NB4 (cell line): ENCODE measurements around the gene TRPM5.

Source experiments
- DNase-seq: peaks from one replicate; pipeline ENCODE4 v3.0.0; 2010; ENCODE audit warnings: low read depth
- H3K4me3 ChIP-seq: one replicate; pipeline ENCODE4 v1.5.1; 2011; ENCODE audit warnings: mild to moderate bottlenecking, low read depth, low read length, moderate library complexity
- MYC ChIP-seq: IDR thresholded peaks from 2 replicates; pipeline ENCODE4 v1.6.1; 2011; ENCODE audit warnings: low read depth, low read length
- POLR2A ChIP-seq: IDR thresholded peaks from 2 replicates; pipeline ENCODE4 v1.6.1; 2011; ENCODE audit warnings: mild to moderate bottlenecking; ENCODE audit not compliant: insufficient read length; ENCODE audit errors: extremely low read depth
- TF ChIP-seq, protein P1 (sequence below): IDR thresholded peaks from 2 replicates; pipeline ENCODE4 v1.6.1; 2011; ENCODE audit warnings: low read depth, low read length
- TF ChIP-seq, protein P2 (sequence below): IDR thresholded peaks from one replicate; pipeline ENCODE4 v1.5.1; 2012; ENCODE audit warnings: low read depth, low read length

The TRPM5 gene

DNA sequence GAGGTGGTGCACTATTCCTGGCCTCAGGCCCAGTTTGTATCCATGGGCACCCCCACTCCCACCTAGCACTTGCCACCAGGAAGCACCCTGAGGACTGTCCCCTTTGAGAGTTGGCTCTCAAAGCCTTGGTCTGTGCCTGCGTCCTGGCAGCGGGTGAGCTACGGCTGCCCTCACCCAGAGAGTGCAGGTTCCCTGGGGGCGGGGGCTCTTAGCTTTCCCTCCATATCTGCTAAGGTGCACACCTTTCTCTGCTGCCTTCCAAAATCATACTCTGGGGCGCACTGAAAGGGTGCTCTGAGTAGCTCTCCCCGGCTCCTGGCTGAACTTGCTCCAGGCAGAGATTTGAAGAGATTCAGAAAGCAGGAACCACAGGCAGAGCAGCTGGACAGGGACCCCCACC is 7.6 kb upstream of the TRPM5 start:
- TF ChIP-seq, protein P1, sequence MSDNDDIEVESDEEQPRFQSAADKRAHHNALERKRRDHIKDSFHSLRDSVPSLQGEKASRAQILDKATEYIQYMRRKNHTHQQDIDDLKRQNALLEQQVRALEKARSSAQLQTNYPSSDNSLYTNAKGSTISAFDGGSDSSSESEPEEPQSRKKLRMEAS, result no peak
- TF ChIP-seq, protein P2, sequence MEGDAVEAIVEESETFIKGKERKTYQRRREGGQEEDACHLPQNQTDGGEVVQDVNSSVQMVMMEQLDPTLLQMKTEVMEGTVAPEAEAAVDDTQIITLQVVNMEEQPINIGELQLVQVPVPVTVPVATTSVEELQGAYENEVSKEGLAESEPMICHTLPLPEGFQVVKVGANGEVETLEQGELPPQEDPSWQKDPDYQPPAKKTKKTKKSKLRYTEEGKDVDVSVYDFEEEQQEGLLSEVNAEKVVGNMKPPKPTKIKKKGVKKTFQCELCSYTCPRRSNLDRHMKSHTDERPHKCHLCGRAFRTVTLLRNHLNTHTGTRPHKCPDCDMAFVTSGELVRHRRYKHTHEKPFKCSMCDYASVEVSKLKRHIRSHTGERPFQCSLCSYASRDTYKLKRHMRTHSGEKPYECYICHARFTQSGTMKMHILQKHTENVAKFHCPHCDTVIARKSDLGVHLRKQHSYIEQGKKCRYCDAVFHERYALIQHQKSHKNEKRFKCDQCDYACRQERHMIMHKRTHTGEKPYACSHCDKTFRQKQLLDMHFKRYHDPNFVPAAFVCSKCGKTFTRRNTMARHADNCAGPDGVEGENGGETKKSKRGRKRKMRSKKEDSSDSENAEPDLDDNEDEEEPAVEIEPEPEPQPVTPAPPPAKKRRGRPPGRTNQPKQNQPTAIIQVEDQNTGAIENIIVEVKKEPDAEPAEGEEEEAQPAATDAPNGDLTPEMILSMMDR, result no peak
- H3K4me3 ChIP-seq, result no peak overlapping the region
- no peak for DNase-seq

DNA sequence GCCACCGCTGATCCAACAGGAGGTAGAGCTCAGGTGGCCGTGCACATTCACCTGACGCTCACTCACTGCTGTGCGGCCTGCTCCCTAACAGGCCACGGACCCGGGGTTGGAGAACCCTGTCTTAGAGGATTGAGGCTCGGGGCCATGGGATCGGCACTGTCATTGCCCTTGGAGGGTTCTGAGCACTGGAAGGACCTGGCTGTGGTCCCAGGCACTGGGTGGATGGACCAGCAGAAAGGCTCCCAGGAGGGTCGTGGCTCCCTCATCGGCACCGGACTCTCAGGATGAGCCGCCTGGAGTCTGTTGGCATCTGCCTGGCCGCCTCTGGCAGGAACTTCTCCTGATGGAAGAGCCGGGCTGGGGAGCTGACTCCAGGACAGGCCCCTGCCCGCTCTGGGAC is 7.0 kb upstream of the TRPM5 start:
- TF ChIP-seq, protein P1, result no peak
- no peak for TF ChIP-seq MYC
- TF ChIP-seq, protein P2, result no peak
- no peak for TF ChIP-seq POLR2A
- no peak for DNase-seq
- no peak overlapping the region for H3K4me3 ChIP-seq

DNA sequence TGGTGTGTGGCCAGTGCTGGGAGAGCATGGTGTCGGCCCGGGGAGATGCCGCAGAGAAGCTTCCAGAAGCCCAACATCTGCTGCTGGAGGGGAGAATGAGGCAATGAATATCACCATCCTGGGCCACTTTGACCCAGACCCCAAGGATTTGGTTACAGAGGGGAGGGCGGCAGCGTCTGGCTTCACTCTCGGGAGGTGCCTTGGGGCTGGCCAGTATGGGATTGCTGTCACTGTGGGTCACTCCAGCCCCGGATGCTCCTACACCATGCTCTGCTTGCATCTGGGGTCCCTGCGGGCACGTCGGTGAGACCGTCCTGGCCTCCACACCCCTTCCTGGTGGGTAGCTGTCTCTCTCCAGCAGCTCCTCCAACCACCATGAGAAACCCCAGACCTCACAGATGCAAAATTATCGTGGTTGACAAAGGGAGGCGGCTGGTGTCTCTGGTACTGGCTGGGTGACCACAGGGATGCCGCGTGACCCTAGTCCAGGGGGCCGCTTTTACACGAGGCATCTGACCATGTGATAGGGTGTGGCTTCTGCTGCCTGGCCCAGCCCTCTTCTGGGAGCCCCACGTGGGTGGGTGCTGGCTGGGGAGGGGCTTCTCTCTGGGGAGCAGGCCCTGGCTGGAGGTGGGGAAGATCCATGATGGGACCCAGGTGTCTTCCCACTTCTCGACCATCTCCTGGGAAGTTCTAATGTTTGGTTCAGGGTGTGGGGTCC is 6.2 kb upstream of the TRPM5 start:
- no peak for DNase-seq
- H3K4me3 ChIP-seq, result no peak overlapping the region
- TF ChIP-seq, protein P2, result no peak
- no peak for TF ChIP-seq MYC
- TF ChIP-seq, protein P1, result no peak
- no peak for TF ChIP-seq POLR2A

DNA sequence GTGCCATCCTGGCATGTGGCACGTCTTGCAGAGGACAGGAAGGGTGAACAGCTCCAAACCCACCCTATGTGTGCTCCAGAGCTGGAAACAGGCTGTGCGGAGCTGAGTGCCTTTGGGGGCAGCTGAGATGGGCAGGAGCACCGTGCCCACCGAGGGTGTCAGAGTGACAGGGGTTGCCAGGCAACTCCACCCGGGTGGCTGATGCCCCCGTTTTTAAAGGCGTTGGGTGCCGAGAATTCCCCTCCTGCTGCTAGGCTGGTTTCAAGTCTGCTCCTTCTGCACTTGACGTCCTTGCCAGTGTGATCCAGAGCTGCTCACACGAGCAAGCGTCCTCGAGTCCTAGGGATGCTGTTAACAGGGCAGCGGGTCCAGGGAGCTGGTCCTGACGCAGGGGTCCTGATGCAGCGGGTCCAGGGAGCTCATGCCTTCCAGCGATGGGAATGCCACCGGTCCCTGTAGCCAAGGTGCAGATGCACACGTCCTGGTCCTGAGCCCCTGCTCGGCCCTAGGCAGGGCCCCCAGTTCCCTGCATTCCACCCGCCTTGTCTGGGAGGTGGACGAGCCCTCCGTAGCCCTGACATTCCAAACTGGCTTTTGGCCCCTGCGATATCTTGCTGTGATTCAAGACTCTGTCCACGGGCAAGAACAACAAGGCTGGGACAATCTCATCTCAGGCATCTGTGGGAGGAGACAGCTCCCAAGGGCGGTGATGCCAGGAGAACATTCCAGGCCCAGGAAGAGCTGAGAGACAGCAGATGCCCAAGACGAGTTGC is 5.4 kb upstream of the TRPM5 start:
- H3K4me3 ChIP-seq, result no peak overlapping the region
- TF ChIP-seq, protein P2, result no peak
- TF ChIP-seq, protein P1, result no peak
- no peak for TF ChIP-seq POLR2A
- TF ChIP-seq MYC, result no peak
- no peak for DNase-seq

DNA sequence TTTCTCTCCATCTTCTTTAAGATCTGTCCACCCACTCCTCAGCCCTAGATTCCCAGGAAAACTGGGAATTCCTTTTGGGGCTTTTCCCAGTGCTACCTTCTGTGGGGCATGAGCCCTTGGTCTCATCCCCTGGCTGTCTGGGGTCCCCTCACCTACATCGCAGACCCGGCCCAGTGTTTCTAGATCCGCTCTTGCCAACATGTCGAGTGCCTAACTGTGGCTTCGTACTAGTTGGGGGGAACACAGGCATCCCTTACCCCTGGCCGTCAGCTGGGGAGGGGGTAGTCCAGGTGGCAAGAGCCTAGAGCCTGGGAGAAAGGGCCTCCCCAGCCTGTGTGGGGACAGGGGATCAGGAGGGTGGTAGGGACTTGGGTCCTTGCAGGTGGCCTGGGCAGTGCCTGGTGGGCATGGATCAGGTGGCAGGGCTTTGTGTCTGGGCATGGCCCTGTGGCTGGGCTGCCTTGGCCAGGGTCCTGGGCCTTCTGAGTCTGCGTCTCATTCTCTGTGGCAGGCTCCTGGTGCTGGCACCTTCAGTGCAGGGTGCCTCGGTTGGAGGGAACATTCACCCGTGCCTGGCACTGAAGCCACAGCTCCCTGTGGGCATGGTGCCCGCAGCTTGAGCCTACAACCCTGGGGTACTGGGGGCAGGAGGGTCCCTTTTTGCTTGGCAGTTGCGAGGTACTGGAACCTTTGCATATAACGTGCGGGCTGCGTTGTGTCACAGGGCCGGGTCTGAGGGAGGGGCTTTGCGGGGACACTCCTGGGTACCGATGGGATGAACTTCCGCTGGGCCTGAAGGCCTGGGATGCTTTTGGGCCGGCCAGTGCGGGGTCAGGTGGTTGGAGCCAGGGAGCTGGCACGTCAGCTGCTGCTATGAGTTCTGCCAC is 4.6 kb upstream of the TRPM5 start:
- H3K4me3 ChIP-seq, result no peak overlapping the region
- TF ChIP-seq POLR2A (no peak), MYC (no peak)
- TF ChIP-seq, protein P1, result no peak
- TF ChIP-seq, protein P2, result no peak
- no peak for DNase-seq
